ENCODE results near the gene SBSN. TPM values are rescaled to one million over a fixed set of nuclear protein-coding genes. Genes with fewer than 3 reads are reported as not detected.

Gene SBSN
- not detected in 2 replicates for total RNA-seq

GRCh38 chr19:35528218-35529038, at the start of gene SBSN:
Gene SBSN (minus strand): TSS chr19:35528311. CDS start chr19:35528281, 30 bp downstream.

DNA sequence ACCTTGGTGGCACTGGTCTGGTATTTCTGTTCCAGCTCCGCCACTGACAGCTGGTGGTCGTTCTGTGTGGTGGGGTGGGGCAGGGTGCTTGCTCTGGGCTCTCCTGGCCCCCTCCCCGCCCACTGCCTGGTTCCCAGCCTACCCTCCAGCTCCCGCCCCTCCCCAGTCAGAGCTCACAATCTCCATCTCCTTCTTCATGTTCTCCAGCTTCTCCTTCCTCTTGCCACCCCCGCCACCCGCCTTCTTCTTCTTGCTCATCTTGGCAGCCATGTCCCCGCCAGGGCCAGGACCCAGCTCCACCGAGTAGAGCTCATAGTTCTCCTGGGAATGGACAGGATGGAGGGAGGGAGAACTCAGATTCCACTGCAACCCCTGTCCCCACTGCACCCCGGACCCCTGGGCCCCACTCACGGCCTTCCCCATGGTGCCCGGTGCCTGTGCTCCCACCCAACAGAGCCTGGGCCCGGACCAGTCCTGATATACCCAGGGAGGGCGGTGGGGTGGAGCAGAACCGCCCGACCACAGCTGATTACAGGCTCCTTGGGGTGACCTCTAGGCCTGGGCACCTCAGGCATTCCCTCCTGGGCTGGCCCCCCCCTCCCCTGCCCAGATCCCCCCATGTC, 35.2 kb upstream of the SBSN start, which contains the start of gene ATP4A:
Gene ATP4A (minus strand): TSS at position 452 of the 623 bp plus-strand sequence. CDS start 29 bp downstream, at position 423.

GRCh38 chr19:35545001-35545854, 17.1 kb upstream of the SBSN start, which contains the start of gene TMEM147:
Gene TMEM147 (plus strand): TSS chr19:35545626. CDS start chr19:35545740, 114 bp downstream.

GRCh38 chr19:35533201-35533821, 5.2 kb upstream of the SBSN start, which contains the start of gene GAPDHS:
Gene GAPDHS (plus strand): TSS chr19:35533456. CDS start chr19:35533528, 72 bp downstream.

DNA sequence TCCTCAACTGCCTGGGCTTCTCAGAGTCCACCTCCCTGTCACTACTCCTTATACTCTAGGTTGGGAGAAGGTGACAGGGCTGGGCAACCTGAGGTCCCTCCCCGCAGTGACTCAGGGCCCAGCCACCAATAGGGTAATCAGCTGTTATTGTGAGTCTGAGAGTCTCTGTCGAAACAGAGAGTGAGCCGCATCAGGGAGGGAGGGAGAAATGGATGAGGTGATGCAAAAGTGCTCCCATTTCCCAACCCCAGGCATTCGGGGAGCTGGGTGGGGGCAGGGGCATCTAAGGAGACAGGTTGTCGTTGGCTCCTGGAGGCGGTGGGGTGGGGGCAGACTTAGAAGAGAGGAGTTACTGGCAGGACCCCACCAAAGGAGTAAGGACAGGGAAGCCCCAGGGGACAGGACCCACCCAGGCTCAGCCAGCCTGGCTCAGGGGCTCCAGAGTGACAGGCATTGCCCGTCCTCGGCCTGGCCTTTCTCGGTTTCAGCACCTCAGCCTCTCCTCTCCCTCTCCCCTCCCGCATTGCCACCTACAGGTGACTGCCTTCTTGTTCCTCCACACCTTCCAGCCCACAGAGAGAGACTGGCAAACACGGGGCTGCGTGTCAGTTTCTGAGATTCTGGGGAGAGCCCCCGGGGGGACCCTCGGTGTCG, 14.4 kb downstream of the SBSN start, which contains the start of gene DMKN:
Gene DMKN (minus strand): TSS at position 22 of the 654 bp plus-strand sequence. CDS start 174 bp downstream, outside the sequence.

GRCh38 chr19:35490364-35490763, 37.7 kb downstream of the SBSN start, which contains the start of gene KRTDAP:
Gene KRTDAP (minus strand): TSS chr19:35490464. CDS start chr19:35490442, 22 bp downstream.

Other genes starting within 250 kb of the SBSN start
- under 0.01 and 0.15 TPM in 2 replicates for gene HAMP, start 245.8 kb downstream of the SBSN start, total RNA-seq
- gene MAG, start 236.2 kb downstream of the SBSN start, total RNA-seq, result not detected in 2 replicates
- 0.46 TPM in 1 of 2 replicates, not detected in the other for gene CD22, start 199.1 kb downstream of the SBSN start, total RNA-seq
- not detected in 2 replicates for gene FFAR1, start 180.4 kb downstream of the SBSN start, total RNA-seq
- gene FFAR3, start 169.9 kb downstream of the SBSN start, total RNA-seq, result not detected in 2 replicates
- gene GPR42, start 157.2 kb downstream of the SBSN start, total RNA-seq, result not detected in 2 replicates
- not detected in 2 replicates for gene FFAR2, start 80.1 kb downstream of the SBSN start, total RNA-seq
- not detected in 2 replicates for gene KRTDAP, start 37.8 kb downstream of the SBSN start, total RNA-seq
- not detected in 2 replicates for gene DMKN, start 14.7 kb downstream of the SBSN start, total RNA-seq
- not detected in 2 replicates for gene GAPDHS, start 5.1 kb upstream of the SBSN start, total RNA-seq
- 72.6 and 78.6 TPM in 2 replicates for gene TMEM147, start 17.3 kb upstream of the SBSN start, total RNA-seq
- not detected in 2 replicates for gene ATP4A, start 35.3 kb upstream of the SBSN start, total RNA-seq
- not detected in 2 replicates for gene PMIS2, start 57.9 kb upstream of the SBSN start, total RNA-seq
- 6.8 and 9.9 TPM in 2 replicates for gene HAUS5, start 84.4 kb upstream of the SBSN start, total RNA-seq
- 48.3 and 53.3 TPM in 2 replicates for gene RBM42, start 100.7 kb upstream of the SBSN start, total RNA-seq
- 0.30 TPM in 1 of 2 replicates, not detected in the other for gene ETV2, start 113.4 kb upstream of the SBSN start, total RNA-seq
- gene COX6B1, start 120.0 kb upstream of the SBSN start, total RNA-seq, result 282 and 403 TPM in 2 replicates
- gene UPK1A, start 138.2 kb upstream of the SBSN start, total RNA-seq, result not detected in 2 replicates
- not detected in 2 replicates for gene ZBTB32, start 176.2 kb upstream of the SBSN start, total RNA-seq
- gene KMT2B, start 189.7 kb upstream of the SBSN start, total RNA-seq, result 3.6 and 7.0 TPM in 2 replicates
- gene IGFLR1, start 214.1 kb upstream of the SBSN start, total RNA-seq, result 0.91 and 4.2 TPM in 2 replicates
- gene U2AF1L4, start 217.1 kb upstream of the SBSN start, total RNA-seq, result 3.9 and 14.0 TPM in 2 replicates
- 14.0 and 15.2 TPM in 2 replicates for gene PSENEN, start 217.3 kb upstream of the SBSN start, total RNA-seq
- gene LIN37, start 220.3 kb upstream of the SBSN start, total RNA-seq, result 5.2 and 9.0 TPM in 2 replicates
- gene HSPB6, start 228.7 kb upstream of the SBSN start, total RNA-seq, result 0.65 and 3.0 TPM in 2 replicates
- gene PROSER3, start 229.9 kb upstream of the SBSN start, total RNA-seq, result 2.6 and 4.0 TPM in 2 replicates
- 2.6 and 4.0 TPM in 2 replicates for gene ARHGAP33, start 247.3 kb upstream of the SBSN start, total RNA-seq